GM18909 (cell line): ENCODE measurements around the gene ZSWIM5.
"Not testable (repeated sequence)": the region's sequence is repeated elsewhere in the genome, so short reads cannot be mapped to it uniquely, and the experiment has no call there.

ENCODE experiments used
- ATAC-seq: cut with Tn5 transposase; IDR thresholded peaks from one replicate; pipeline ENCODE4 v1.9.1; 2021; ENCODE audit warnings: mild to moderate bottlenecking; ENCODE audit not compliant: unreplicated experiment, poor library complexity

Gene ZSWIM5

GRCh38 chr1:45205910-45206721 is at the start of gene ZSWIM5:
TSS of gene ZSWIM5 (minus strand) at chr1:45206605. CDS start at chr1:45206350, 255 bp downstream.
- peak; percentile 68 for ATAC-seq

GRCh38 chr1:45254490-45254889 is 48.1 kb upstream of the ZSWIM5 start:
- ATAC-seq = no peak

GRCh38 chr1:45250544-45250943 is 44.1 kb upstream of the ZSWIM5 start:
- ATAC-seq = no peak

GRCh38 chr1:45248004-45248403 is 41.6 kb upstream of the ZSWIM5 start:
- not testable (repeated sequence) for ATAC-seq

- ATAC-seq = no peak
These were observed 40.4 kb upstream of the ZSWIM5 start for GRCh38 chr1:45246760-45247159.

- ATAC-seq = not testable (repeated sequence)
These were observed 40.0 kb upstream of the ZSWIM5 start for GRCh38 chr1:45246359-45246758.

GRCh38 chr1:45244660-45245059 is 38.3 kb upstream of the ZSWIM5 start:
- no peak for ATAC-seq

- no peak for ATAC-seq
These were observed 37.3 kb upstream of the ZSWIM5 start for GRCh38 chr1:45243476-45244343.

GRCh38 chr1:45238846-45239245 is 32.4 kb upstream of the ZSWIM5 start:
- ATAC-seq = no peak

GRCh38 chr1:45236136-45236535 is 29.7 kb upstream of the ZSWIM5 start:
- ATAC-seq = no peak

- no peak for ATAC-seq
These were observed 24.1 kb upstream of the ZSWIM5 start for GRCh38 chr1:45230537-45230936.

- no peak for ATAC-seq
These were observed 19.2 kb upstream of the ZSWIM5 start for GRCh38 chr1:45225598-45225997.

GRCh38 chr1:45223710-45224109 is 17.3 kb upstream of the ZSWIM5 start:
- not testable (repeated sequence) for ATAC-seq

- no peak for ATAC-seq
These were observed 15.3 kb upstream of the ZSWIM5 start for GRCh38 chr1:45221716-45222115.

GRCh38 chr1:45216861-45217260 is 10.5 kb upstream of the ZSWIM5 start:
- no peak for ATAC-seq

GRCh38 chr1:45216200-45216541 is 9.8 kb upstream of the ZSWIM5 start:
- ATAC-seq = no peak

GRCh38 chr1:45215485-45216199 is 9.2 kb upstream of the ZSWIM5 start:
- no peak for ATAC-seq

GRCh38 chr1:45213892-45214291 is 7.5 kb upstream of the ZSWIM5 start:
- ATAC-seq = no peak

GRCh38 chr1:45211076-45211475 is 4.7 kb upstream of the ZSWIM5 start:
- ATAC-seq = no peak

- no peak for ATAC-seq
These were observed 611 bp upstream of the ZSWIM5 start for GRCh38 chr1:45206808-45207623.
